Peyer's patch (tissue), 4 donors: Measurements from ENCODE around the gene DPP3. TPM values are rescaled to one million over a fixed set of nuclear protein-coding genes. Genes with fewer than 3 reads are reported as not detected.

Experiments
- DNase-seq, 3 donors: peaks; one replicate each; pipeline ENCODE4 v3.0.0-alpha.2; 2017 to 2019
- H3K27ac ChIP-seq, 4 donors: fragments of 200-600 bp; sonication (generic); one replicate each; pipeline ENCODE4 v1.5.1; 2016 to 2019
- H3K27me3 ChIP-seq, 2 donors: fragments of 200-600 bp; sonication (generic); one replicate each; pipeline ENCODE4 v1.5.1; 2019
- H3K36me3 ChIP-seq, 3 donors: fragments of 200-600 bp; sonication (generic); one replicate each; pipeline ENCODE4 v1.5.1; 2016 to 2019
- H3K4me1 ChIP-seq, 4 donors: fragments of 200-600 bp; sonication (generic); one replicate each; pipeline ENCODE4 v1.5.1; 2016 to 2019
- H3K4me3 ChIP-seq, 4 donors: fragments of 200-600 bp; sonication (generic); 1 replicate in 3 of 4; 2 replicates in 1 of 4; pipeline ENCODE4 v1.5.1; 2016 to 2019; ENCODE audit warnings: mild to moderate bottlenecking in 1 of 4
- H3K9me3 ChIP-seq, 4 donors: fragments of 200-600 bp; sonication (generic); one replicate each; pipeline ENCODE4 v1.5.1; 2016 to 2019; ENCODE audit warnings: mild to moderate bottlenecking in 1 of 4
- POLR2A ChIP-seq, 2 donors: fragments of 450-650 bp; IDR thresholded peaks; one replicate each; pipeline ENCODE4 v1.5.1; 2017; ENCODE audit warnings: antibody characterized with exemption in 2 of 2, mild to moderate bottlenecking in 2 of 2, moderate library complexity in 2 of 2
- total RNA-seq, 4 donors: library from RNA; depleted of rRNA; stranded (reverse); fragments of >200 nt; gene quantifications; one replicate each; pipeline ENCODE4 v1.1.0, GENCODE V29; 2016
- TF ChIP-seq, protein P1 (sequence below), 6 experiments: fragments of 450-650 bp in 4 of 6; fragments of 200-600 bp in 2 of 6; sonication (generic) in 1 of 6; IDR thresholded peaks; one replicate each; pipeline ENCODE4 v1.5.1; 2017 to 2019; ENCODE audit warnings: antibody characterized with exemption in 6 of 6, mild to moderate bottlenecking in 3 of 6, moderate library complexity in 1 of 6

Gene DPP3
- total RNA-seq, 4 donors from 2014 or later, result 58.3 to 66.8 (median 63.2) TPM

DNA sequence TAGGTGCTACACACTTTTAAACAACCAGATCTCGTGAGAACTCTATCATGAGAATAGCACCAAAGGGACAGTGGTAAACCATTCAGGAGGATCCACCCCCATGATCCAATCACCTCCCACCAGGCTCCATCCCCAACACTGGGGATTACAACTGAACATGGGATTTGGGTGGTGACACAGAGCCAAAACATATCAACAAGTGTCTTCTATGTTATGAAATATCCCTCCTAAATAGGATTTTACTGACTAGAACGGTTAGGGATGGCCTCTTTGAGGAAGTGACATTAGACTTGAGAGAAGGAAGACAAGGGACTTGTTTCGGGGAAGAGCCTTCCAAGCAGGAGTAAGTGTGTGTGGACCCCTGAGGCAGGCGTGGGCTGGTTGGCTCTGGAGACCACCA is 29.7 kb upstream of the DPP3 start:
- H3K9me3 ChIP-seq, result no peaks in the 10 kb centered on the region
- H3K4me1 ChIP-seq, result no peaks in the 10 kb centered on the region
- H3K27me3 ChIP-seq, result no peaks in the 10 kb centered on the region
- no peaks in the 10 kb centered on the region for H3K36me3 ChIP-seq
- no peak overlapping the region for H3K27ac ChIP-seq
- DNase-seq, result no peak
- TF ChIP-seq, protein P1, sequence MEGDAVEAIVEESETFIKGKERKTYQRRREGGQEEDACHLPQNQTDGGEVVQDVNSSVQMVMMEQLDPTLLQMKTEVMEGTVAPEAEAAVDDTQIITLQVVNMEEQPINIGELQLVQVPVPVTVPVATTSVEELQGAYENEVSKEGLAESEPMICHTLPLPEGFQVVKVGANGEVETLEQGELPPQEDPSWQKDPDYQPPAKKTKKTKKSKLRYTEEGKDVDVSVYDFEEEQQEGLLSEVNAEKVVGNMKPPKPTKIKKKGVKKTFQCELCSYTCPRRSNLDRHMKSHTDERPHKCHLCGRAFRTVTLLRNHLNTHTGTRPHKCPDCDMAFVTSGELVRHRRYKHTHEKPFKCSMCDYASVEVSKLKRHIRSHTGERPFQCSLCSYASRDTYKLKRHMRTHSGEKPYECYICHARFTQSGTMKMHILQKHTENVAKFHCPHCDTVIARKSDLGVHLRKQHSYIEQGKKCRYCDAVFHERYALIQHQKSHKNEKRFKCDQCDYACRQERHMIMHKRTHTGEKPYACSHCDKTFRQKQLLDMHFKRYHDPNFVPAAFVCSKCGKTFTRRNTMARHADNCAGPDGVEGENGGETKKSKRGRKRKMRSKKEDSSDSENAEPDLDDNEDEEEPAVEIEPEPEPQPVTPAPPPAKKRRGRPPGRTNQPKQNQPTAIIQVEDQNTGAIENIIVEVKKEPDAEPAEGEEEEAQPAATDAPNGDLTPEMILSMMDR (IDR thresholded peaks at IDR 0.05), result no peak
- TF ChIP-seq POLR2A (IDR thresholded peaks at IDR 0.05), result no peak
- no peak overlapping the region for H3K4me3 ChIP-seq

DNA sequence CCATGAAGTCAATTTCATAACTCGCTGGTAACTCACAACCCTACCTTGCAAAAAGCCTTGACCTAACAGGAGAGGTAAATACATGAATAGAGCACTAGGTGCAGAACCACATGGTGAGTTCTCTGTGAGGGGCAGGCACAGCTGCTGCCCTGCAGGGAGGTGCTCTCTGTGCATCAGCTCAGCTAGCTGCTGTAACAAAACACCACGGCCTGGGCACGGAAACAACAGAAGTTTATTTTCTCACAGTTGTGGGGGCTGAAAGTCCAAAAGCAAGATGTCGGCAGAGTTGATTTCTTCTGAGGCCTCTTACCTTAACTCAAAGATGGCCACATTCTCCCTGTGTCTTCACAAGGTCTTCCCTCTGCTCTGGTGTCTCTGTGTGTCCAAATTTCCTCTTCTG is 28.6 kb upstream of the DPP3 start:
- no peaks in the 10 kb centered on the region for H3K4me1 ChIP-seq
- no peak for DNase-seq
- no peaks in the 10 kb centered on the region for H3K9me3 ChIP-seq
- no peak overlapping the region for H3K4me3 ChIP-seq
- no peaks in the 10 kb centered on the region for H3K36me3 ChIP-seq
- TF ChIP-seq, protein P1 (IDR thresholded peaks at IDR 0.05), result no peak
- no peak for TF ChIP-seq POLR2A (IDR thresholded peaks at IDR 0.05)
- no peaks in the 10 kb centered on the region for H3K27me3 ChIP-seq
- no peak overlapping the region for H3K27ac ChIP-seq

DNA sequence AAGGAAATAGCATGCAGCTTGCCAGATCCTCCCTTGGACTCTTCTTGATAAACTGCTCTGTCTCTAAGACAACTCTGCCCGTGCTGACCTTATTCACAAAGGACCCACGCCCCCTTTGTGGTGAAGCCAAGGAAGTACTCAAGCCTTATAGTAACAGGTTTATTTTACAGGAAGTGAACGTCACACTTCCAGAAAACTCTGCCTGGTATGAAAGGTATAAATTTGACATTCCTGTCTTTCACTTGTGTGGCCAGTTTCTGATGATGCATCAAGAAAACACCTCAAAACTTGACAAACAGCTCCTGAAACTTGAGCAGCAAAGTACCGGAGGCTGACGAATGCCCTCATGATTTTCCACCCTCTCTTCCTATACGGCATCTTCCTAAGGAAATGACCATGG is 26.0 kb upstream of the DPP3 start:
- DNase-seq, result no peak
- Histone ChIP-seq H3K27me3 (no peaks in the 10 kb centered on the region), H3K36me3 (no peaks in the 10 kb centered on the region), H3K9me3 (no peaks in the 10 kb centered on the region), H3K27ac (no peak overlapping the region), H3K4me3 (no peak overlapping the region), H3K4me1 (peaks cover 0 to 4% (median 0%) of the 10 kb centered on the region in 4 donors)
- TF ChIP-seq POLR2A (IDR thresholded peaks at IDR 0.05), result no peak
- TF ChIP-seq, protein P1 (IDR thresholded peaks at IDR 0.05), result no peak

DNA sequence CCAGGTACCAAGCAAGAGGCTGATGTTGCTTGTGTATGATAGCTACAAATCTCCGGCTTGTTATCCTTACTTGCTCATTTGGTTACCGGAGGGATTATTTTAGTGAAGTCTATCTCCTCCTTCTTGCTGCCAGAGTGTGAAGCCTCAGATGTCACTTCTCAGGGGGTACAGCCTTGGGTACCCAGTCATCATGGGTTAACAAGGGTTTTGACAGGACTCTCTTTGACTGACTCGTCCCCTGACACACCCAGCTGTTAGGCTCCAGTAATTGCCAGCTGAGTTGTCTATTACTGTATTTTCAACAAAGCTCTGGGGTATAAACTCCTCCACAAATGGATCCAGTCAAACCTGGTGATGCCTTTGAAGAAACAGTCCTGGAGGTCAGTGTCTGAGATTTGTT is 25.4 kb upstream of the DPP3 start:
- TF ChIP-seq, protein P1 (IDR thresholded peaks at IDR 0.05), result no peak
- TF ChIP-seq POLR2A (IDR thresholded peaks at IDR 0.05), result no peak
- H3K27me3 ChIP-seq, result no peaks in the 10 kb centered on the region
- H3K9me3 ChIP-seq, result no peaks in the 10 kb centered on the region
- no peak for DNase-seq
- no peaks in the 10 kb centered on the region for H3K36me3 ChIP-seq
- H3K4me3 ChIP-seq, result no peak overlapping the region
- H3K4me1 ChIP-seq, result peaks cover 0 to 4% (median 0%) of the 10 kb centered on the region in 4 donors
- no peak overlapping the region for H3K27ac ChIP-seq

DNA sequence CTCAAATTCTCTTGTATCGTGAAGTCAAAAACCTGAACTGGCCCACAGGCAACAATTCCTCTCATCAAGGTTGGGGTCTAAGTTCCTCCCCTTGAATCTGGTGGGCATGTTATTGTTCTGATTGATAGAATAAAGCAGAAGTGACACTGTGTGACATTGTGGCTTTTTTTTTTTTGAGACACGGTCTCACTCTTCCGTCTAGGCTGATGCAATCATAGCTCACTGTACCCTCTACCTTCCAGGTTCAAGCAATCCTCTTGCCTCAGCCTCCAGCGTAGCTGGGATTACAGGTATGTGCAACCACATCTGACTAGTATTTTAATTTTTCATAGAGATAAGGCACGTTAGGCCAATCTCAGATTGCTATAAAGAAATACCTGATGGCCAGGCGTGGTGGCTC is 22.4 kb upstream of the DPP3 start:
- Histone ChIP-seq H3K27me3 (no peaks in the 10 kb centered on the region), H3K4me1 (peaks cover 0 to 4% (median 0%) of the 10 kb centered on the region in 4 donors), H3K36me3 (no peaks in the 10 kb centered on the region), H3K9me3 (no peaks in the 10 kb centered on the region), H3K4me3 (no peak overlapping the region), H3K27ac (no peak overlapping the region)
- no peak for DNase-seq
- no peak for TF ChIP-seq POLR2A (IDR thresholded peaks at IDR 0.05)
- TF ChIP-seq, protein P1 (IDR thresholded peaks at IDR 0.05), result no peak
